NCI-H2227 (cell line): Measurements from ENCODE around the gene VPS39.

ENCODE experiments used
- DNase-seq: peaks from one replicate; lab custom pipeline; 2025; ENCODE audit not compliant: unreplicated experiment; lab: John Stamatoyannopoulos, UW

VPS39 gene

DNA sequence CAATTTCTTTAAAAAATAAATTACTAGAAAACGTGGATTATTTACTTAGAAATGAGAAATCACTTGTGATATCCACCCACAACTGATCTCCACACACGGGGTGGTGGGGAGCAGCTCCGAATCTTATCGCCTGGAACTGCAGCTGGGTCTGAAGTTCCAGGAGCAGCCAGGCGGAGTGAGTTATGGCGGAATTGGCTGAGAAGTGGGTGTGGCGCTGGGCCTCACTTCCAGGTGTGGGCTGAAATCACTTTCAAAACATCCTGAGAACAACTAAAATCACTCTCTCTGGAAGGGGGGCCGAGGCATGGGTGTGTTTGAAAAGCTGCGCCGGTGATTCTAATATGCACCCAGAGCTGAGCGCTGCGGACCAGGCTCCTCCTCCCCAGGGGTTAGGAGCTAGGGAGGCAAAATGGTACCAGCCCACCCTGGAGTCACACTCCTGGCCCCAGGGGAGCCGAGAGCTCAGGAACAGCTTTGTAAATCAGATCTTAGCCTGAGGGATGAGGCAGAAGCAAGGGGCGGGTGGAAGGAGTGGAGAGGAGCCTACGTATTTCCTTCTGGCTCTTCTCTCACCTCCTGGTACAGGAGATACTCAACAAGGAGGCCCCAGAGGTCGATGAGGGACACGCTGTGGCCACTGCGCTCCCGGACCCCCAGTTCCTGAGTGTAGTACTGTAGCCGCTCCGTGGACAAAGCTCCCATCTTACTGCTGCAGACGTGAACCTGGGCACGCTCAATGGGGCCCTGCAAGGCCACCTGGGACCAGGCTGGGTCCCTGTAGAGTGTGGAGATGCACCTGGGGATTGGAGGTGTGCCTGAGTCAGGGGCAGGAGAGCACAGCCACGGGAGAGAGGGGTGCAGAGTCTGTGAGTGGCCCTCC is 61.3 kb downstream of the VPS39 start:
- DNase-seq = no peak

DNA sequence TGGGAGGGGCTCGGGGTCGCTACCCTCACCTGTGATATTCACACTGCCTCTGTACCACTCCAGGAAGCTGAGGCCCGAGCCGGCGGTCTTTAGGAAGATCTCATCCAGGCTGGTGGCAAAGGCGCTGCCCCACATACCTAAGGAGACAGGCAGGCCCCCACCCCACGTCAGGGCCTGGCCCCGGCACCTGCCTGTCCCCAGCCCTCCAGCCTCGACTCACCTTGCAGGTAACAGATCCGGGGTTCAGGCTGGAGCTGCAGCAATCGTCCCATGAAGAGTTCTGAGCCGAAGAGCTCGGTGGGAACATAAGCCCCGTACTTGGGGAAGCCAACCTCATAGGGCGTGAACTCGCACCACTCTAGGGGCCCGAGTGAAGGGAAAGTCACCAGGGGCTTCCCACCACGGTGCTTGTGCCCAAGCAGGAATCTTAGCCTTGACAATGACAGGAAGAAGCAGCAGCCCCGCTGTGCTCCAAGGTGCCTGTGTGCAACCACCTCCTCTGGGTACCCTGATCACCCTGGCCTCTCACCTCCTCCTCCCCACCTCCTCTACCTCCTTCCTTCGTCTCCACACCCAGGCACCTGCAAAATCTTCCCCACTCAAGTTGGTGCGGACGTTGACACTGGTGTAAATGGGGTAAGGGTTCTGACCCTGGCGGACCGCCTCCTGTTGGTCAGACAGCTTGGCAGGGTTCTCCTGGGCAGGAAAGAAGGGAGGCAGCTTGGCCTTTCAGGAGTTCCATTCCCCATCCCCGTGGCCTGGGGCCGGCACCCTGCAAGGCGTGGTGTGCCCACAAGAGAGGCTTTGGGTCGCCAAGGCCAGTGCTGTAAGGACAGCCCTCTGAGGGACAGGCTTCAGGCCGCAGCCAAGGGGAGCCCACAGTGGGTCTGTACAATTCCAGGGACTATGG is 62.3 kb downstream of the VPS39 start:
- no peak for DNase-seq

DNA sequence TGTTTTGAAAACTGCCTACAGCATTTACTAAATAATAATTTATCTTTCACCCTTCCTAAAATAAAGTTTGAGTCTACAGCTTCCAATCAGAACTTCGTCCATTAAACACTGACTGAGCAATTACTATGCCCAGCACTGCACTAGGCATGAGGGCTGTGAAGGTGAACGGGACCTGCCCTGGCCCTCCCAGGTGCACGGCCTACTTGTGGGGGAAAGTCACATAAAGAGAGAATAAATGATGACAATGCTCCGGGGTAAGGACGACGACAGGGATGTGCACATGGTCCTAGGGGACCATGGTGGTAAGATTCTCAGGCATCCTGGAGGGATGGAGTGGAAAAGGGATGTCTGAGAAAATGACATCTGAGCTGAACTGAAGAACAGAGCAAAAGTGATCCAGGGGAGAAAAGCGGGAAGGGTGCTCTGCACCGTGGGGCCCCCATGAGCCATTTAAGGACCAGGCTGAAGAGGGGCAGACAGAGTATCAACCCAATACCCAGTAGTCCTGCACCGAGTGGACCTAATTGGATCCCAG is 63.2 kb downstream of the VPS39 start:
- no peak for DNase-seq

DNA sequence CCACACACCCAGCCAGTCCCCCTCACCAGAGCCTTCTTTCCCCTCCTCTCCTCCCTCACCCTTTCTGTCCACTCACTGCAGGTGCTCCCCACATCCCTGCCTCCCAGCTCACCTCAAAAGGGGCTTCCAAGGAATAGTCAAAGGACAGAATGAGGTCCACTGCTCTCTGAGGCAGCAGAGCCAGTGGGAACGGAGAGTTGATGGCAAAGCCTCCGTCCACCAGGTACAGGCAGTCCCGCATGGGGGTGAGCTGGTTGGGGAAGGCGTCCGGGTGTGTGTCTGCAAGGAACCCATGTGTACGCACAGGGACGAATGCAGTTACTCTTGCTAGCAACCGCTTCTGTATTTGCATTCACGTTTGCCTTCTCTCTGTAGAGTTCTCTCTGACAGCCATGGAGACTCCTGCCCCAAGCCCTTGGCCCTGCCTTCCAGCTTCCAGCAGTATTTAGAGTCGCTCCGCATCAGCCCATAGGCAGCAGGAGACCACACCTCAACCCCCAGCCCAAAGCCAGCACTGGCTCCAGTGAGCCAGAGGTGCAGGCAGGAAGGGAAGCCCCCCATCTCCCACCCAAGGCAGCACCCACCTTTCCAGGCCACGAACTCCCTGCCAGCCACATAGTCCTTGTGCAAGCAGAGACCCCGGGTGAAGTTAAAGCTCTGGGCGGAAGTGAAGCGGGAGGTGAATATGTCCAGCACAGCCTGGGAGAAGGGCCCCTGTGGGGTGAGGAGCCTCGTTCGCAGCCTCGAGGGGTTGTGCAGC is 64.1 kb downstream of the VPS39 start:
- no peak for DNase-seq

DNA sequence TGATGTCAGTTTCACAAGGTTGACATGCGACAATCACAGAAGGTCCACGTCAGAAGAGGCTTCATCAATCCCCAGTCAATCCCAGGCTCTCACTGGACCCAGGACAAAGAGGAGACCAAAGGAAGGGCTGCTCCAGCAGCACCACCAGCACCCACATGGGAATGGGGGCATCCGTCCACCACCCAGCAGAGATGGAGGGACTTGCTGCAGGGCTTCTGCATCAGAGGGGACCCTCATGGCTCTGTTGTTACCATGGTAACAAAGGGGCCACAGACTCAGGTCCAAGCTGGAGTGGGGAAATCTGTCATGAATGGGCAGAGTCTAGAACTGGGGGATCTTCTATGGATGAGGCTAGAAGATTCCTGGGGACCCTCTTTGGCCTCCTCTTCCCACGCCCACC is 64.7 kb downstream of the VPS39 start:
- no peak for DNase-seq

DNA sequence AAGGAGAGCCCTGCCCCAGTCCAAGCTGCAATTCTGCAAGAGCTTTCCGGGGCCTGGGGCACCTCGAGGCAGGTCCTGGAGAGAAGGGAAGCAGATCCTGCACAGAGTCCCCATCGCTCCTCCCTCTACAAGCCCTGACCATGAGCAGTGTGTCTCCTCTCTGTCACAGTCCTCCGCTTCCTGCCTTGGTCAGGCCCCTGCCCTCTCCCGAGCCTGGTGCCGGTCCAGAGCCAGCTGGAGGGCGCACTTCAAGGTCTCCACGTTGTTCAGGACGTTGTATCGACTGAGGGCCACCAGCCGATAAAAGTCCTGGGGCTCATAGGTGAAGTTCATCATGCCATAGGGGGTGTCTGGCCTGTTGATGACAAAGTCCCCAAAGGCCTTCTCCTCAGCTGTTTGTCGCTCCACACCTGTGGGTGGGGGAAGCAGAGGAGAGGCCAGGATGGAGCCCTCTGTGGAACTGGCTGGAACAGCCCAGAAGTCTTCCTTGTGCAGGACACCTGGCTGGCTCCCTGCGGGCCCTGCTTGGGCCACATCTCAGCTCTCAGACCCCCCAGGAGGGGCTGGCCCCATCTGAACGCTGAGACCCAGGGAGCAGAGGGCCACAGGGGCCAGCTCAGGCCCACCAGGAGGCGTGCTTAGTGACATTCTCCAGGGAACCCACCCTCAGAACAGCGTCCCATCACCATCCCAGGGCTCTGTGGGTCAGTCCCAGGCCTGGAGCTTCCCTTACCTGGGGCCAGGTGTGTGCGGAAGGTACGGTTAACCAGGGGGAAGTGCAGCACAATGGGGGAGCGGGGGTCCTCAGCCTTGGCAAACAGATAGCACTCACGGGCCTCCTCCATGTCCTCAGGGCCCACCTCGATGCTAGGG is 66.1 kb downstream of the VPS39 start:
- no peak for DNase-seq

DNA sequence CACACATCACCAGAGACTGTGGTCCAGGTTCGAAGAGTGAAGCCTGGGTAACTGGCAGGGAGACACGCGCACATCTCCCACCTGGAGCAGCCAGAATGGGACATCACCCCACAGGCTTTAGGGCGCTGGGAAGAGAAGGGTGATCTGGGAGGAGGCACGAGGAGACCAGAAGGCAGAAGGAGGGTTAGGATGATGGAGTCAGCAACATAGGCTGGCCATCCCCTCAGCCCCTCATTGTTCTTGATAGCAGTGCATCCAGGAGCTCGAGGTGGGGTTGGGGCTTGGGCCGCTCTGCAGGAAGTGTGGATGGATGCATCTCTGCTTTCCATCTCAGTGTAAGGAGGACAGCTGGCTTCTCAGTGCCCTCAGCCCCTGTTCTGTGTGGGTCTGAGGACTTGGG is 66.9 kb downstream of the VPS39 start:
- no peak for DNase-seq

DNA sequence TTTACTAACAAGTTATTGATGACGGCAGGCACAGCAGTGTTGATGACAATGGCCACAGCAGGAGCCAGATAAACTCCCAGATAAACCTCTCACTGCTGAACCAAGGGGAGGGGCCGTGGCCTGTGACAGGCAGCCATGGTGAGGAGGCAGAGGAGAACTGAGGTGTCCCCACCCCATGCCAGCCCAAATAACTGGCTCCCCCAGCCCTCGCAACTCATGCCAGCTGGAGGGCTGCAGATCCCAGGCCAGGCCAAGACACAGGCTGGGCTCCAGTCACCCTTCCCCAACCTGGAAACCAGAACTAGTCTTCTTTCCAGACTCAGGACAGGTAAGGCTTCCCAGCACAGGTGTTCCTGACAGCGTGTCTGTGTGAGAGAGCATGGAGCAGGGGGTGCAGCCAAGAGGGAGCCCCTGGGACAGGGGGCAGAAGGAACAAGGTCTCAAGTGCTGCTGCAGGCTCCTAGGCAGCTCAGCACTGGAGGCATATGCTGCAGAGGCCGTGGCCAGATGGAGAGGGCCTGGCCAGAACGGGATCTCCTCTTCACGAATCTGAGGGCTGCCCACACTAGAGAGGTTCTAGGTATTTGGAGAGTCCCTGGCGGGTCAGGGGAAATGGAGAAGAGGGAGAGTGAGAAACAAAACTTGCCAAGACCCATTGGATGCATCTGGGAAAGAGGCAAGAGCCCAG is 67.6 kb downstream of the VPS39 start:
- DNase-seq = no peak

DNA sequence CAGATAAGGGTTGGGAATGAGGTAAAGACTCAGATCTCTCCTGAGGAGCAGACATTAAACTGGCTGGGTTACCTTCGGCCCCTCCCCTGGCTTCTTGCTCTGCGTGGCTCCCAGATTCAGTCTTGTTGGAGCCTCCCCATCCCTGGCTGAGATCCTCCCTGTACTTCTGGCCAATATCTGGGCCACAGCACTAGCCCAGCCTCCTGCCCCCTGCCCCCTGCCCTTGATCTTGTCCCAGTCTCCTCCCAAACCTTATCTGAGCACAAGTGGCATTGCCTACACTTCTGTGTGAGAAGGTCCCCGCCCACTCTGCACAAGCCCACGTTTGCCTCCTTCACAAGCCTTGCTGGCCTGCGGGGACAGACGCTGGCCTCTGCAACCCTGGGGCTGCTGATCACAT is 68.5 kb downstream of the VPS39 start:
- DNase-seq = no peak

DNA sequence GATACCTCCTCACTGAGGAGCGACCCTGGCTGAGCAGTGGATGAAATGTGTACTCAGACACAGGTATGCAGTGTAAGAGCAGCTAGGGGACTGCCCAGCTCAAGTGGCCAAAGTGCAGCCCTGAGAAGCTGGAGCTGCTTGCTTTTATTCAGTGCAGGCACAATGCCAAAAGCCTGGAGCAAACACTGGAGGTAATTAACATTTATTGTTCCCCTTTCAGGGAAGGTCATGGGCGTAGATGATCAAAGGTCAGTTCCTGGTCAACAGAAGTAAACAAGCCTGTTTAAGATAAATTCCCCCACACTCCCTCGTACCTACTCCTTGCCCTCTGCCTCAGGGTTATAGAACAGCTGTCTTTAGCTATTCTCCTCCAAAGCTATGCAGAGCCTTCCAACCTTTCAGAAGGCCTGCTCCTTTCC is 69.1 kb downstream of the VPS39 start:
- DNase-seq = no peak

DNA sequence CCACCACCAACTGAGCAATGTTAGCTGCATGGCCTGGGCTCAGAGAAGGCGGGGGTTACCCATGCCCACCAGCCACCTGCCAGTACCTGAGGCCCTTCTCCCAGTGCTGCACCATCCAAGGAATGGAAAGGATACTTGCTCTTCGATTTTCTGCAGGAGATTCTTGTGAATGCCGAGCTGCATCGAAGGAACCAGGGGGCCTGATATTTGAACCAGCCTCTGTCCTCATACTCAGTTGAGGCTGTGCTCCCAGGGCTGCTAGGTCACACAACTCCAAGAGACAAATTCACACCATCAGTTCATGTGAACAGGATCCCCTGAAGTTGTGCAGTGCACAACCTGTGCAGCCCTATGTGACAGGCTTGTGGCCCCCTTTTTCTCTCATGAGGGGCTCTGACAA is 69.7 kb downstream of the VPS39 start:
- DNase-seq = no peak

DNA sequence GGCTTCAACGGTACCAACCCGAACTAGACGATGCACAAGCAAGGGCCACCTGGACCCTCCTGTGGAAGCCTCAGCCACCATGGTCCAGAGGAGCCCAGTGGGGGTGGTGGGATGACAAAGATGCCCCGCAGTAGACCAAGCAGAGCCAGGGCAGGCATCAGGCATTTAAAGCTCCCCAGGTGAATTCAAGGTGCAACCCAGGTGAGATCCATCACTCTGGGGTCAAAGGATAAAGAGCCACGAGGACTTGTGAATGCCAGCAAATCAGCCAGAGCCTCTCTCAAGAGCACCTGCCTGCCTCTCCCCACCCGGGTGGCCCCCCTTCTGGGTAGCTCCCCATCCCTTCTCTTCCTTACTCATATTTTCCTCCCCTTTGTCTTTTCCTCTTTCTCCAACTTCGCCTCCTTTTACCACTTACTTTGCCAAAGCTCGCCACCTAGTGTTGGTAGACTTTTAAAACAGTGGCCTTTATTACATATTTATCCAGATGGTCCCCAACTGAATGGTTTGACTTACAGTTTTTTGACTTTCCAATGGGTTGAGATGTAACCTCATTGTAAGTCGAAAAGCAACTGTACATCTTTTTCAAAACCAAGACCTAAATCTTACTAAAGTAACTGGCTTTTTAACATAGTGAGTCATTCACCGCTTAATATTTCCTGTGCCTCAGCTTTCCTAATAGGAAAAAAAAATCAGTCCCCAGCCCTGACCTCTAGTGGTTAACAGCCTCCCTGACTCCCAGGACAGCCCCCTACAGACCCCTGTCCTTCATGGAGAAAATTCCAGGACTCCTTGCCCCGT is 70.4 kb downstream of the VPS39 start:
- peak; percentile 40 for DNase-seq

DNA sequence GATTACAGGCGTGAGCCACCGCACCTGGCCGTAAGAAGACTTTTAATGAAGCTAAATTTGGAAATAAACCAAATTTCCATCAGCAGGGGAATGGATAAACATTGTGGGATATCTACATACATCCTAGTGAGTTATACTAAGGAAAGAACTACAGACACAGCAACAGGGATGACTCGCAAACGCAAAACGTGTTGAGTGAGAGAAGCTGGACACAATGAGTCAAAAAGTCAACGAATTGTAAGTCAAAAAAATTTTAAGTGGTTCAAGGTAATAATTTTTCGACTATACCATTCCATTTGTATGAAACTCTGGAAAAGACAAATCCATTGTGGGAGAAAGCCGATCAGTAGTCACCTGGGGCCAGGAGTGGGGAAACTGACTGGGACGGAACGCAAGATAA is 71.6 kb downstream of the VPS39 start:
- DNase-seq = no peak

DNA sequence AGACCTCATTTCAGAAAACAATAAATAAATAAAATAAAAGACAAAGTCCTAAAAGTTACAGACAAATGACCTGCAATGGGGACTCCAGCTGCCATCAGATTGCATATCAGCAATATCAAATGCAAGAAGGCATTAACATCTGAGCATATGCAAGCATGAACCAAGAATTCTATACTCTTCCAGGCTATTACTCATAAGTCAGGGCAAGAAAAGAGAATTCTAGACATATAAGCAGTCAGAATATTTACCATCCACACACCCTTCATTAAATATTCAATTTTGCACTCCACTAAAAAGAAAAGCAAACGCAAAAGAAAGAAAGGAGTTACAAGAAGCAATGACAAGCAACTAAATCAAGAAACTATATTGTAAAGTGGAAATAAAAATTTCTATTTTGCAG is 72.8 kb downstream of the VPS39 start:
- no peak for DNase-seq

DNA sequence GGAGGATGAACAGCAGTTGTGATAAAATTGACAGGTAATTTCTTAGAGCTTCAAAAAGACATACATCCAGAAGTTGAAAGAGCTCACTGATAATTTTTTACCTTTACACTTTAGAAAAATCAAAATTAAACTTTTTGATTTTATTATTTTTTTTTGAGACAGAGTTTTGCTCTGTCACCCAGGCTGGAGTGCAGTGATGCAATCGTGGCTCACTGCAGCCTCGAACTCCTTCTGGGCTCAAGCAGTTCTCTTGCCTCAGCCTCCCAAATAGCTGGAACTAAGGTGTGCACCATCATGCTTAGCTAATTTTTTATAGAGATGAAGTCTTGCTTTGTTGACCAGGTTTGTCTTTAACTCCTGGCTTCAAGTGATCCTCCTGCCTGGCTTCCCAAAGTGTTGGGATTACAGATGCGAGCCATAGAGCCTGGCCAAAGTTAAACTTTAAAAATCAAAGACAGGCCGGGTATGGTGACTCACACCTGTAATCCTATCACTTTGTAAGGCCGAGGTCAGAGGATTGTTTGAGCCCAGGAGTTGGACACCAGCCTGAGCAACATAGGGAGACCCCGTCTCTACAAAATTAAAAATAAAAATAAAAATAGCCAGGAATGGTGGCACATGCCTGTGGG is 73.4 kb downstream of the VPS39 start:
- no peak for DNase-seq

DNA sequence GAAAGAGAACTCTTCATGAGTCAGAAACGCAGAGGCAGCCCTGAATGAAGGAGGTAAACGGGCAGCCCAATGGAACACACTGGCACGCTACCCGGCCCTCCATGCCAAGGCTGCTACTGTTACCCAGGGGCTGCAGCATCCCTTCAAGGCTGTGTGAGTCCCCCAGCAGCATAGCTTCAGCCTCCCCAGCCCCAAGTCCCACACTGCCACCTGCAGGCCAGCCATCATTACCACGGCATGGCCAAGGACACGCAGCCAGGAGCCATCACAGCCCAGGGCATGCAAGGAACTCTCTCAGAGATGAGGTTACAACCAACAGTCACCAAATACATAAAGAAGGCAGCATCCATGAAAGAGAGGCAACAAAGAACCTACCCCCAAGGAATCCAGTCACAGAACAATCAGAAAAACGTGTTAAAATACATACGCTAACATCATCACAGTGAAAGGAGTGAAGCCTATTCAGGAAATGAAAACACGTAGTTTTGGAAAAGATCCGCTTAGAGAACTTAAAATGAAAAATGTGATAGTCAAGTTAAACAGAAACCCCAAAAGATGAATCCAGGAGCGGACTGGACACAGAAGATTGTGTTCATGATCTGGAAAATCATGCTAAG is 74.1 kb downstream of the VPS39 start:
- peak; percentile 33 for DNase-seq

DNA sequence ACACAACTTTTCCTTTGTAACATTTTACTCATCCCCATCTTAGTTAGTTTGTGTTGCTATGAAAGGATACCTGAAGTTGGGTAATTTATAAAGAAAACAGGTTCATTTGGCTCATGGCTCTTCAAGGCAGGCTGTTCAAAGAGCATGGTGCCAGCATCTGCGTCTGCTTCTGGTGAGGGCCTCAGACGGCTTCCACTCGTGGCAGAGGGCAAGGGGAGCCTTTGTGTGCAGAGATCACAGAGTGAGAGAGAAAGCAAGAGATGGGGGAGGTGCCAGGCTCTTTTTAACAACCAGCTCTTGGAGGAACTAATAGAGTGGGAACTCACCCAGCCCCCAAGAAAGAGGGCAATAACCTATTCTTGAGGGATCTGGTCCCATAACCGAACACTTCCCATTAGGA is 74.7 kb downstream of the VPS39 start:
- DNase-seq = no peak
